GM23338 (cell line): ENCODE results near the gene PGC. TPM values are rescaled to one million over a fixed set of nuclear protein-coding genes. Genes with fewer than 3 reads are reported as not detected.

Experiments used
- ATAC-seq: fragments of 200-7000 bp; cut with Tn5 transposase; 3 replicates; pipeline ENCODE4 v1.9.1; 2020
- DNase-seq: peaks from one replicate; pipeline ENCODE4 v3.0.0-alpha.2; 2015; ENCODE audit warnings: low spot score
- H2AFZ ChIP-seq: fragments of 200-600 bp; sonication (generic); 2 replicates; pipeline ENCODE4 v1.8.0; 2016; ENCODE audit warnings: antibody characterized with exemption, mild to moderate bottlenecking, moderate library complexity
- H3F3A ChIP-seq: fragments of 200-600 bp; sonication (generic); replicated peaks from 2 replicates; pipeline ENCODE4 v1.8.0; 2017; ENCODE audit warnings: antibody characterized with exemption, mixed run types, low read depth
- H3K27ac ChIP-seq: fragments of 200-600 bp; sonication (generic); 2 replicates; pipeline ENCODE4 v1.6.1; 2016; ENCODE audit warnings: low read depth
- H3K27me3 ChIP-seq: fragments of 200-600 bp; sonication (generic); 2 replicates; pipeline ENCODE4 v1.8.0; 2016; ENCODE audit warnings: mild to moderate bottlenecking, mixed run types, moderate library complexity; ENCODE audit not compliant: insufficient read depth
- H3K36me3 ChIP-seq: fragments of 200-600 bp; sonication (generic); 2 replicates; pipeline ENCODE4 v1.8.0; 2016; ENCODE audit warnings: mild to moderate bottlenecking; ENCODE audit not compliant: insufficient read depth
- H3K4me1 ChIP-seq: fragments of 200-600 bp; sonication (generic); 2 replicates; pipeline ENCODE4 v1.8.0; 2016; ENCODE audit warnings: mild to moderate bottlenecking, moderate library complexity; ENCODE audit not compliant: insufficient read depth
- H3K4me2 ChIP-seq: fragments of 200-600 bp; sonication (generic); 2 replicates; pipeline ENCODE4 v1.7.1; 2017; ENCODE audit warnings: mixed run types
- H3K4me3 ChIP-seq: fragments of 200-600 bp; sonication (generic); 2 replicates; pipeline ENCODE4 v1.6.1; 2016; ENCODE audit warnings: mixed run types
- H3K79me2 ChIP-seq: fragments of 200-600 bp; sonication (generic); replicated peaks from 2 replicates; pipeline ENCODE4 v1.8.0; 2017; ENCODE audit warnings: mild to moderate bottlenecking; ENCODE audit not compliant: insufficient read depth
- H3K9me2 ChIP-seq: fragments of 200-600 bp; sonication (generic); 2 replicates; pipeline ENCODE4 v1.8.0; 2017; ENCODE audit not compliant: insufficient read depth
- H4K20me1 ChIP-seq: fragments of 200-600 bp; sonication (generic); replicated peaks from 2 replicates; pipeline ENCODE4 v1.8.0; 2017; ENCODE audit warnings: mild to moderate bottlenecking; ENCODE audit not compliant: insufficient read depth
- H3K27ac Mint-ChIP-seq: 2 replicates; pipeline ENCODE4 v1.8.0; 2020; ENCODE audit warnings: inconsistent platforms, mild to moderate bottlenecking, moderate library complexity, mixed read lengths
- H3K27me3 Mint-ChIP-seq: 3 replicates; pipeline ENCODE4 v1.8.0; 2022; ENCODE audit warnings: low read depth, mild to moderate bottlenecking, moderate library complexity, mixed read lengths, inconsistent platforms; ENCODE audit not compliant: insufficient read depth, poor library complexity
- H3K36me3 Mint-ChIP-seq: 3 replicates; pipeline ENCODE4 v1.8.0; 2021; ENCODE audit warnings: low read depth, mild to moderate bottlenecking, inconsistent platforms, moderate library complexity, mixed read lengths
- H3K4me1 Mint-ChIP-seq: 3 replicates; pipeline ENCODE4 v1.8.0; 2020; ENCODE audit warnings: mild to moderate bottlenecking, inconsistent platforms, mixed read lengths
- H3K4me3 Mint-ChIP-seq: 3 replicates; pipeline ENCODE4 v1.8.0; 2021; ENCODE audit warnings: moderate library complexity, mild to moderate bottlenecking, inconsistent platforms, mixed read lengths
- H3K9me3 Mint-ChIP-seq: 3 replicates; pipeline ENCODE4 v1.8.0; 2020; ENCODE audit warnings: moderate library complexity, mild to moderate bottlenecking, inconsistent platforms, mixed read lengths
- CREB1 ChIP-seq: fragments of 250-450 bp; sonication (Bioruptor Pico); IDR thresholded peaks from 2 replicates; pipeline ENCODE4 v1.5.0; 2020; ENCODE audit warnings: low read depth, mild to moderate bottlenecking, moderate library complexity
- CTCF ChIP-seq, 2 experiments: fragments of 200-600 bp in 1 of 2; sonication (generic) in 1 of 2; conservative IDR thresholded peaks; 2 replicates each; pipeline versions ENCODE4 v1.5.1 to v1.6.1; 2016 to 2017; ENCODE audit warnings: antibody characterized with exemption in 2 of 2, low read depth in 2 of 2, mild to moderate bottlenecking in 2 of 2, moderate library complexity in 1 of 2
- ETS1 ChIP-seq: IDR thresholded peaks from 2 replicates; pipeline ENCODE4 v1.6.1; 2016; ENCODE audit warnings: antibody characterized with exemption
- EZH2 ChIP-seq: fragments of 200-600 bp; sonication (generic); IDR thresholded peaks from one replicate; pipeline ENCODE4 v1.8.0; 2017; ENCODE audit warnings: antibody characterized with exemption, mild to moderate bottlenecking, low read depth; ENCODE audit not compliant: unreplicated experiment
- EZH2phosphoT487 ChIP-seq: fragments of 200-600 bp; sonication (generic); IDR thresholded peaks from one replicate; pipeline ENCODE4 v1.8.1; 2018; ENCODE audit warnings: antibody characterized with exemption; ENCODE audit not compliant: unreplicated experiment
- JUNB ChIP-seq: IDR thresholded peaks from one replicate; pipeline ENCODE4 v1.6.1; 2016; ENCODE audit warnings: antibody characterized with exemption; ENCODE audit not compliant: unreplicated experiment
- NANOG ChIP-seq: IDR thresholded peaks from 2 replicates; pipeline ENCODE4 v1.6.1; 2016; ENCODE audit warnings: antibody characterized with exemption, borderline replicate concordance
- POLR2AphosphoS5 ChIP-seq: IDR thresholded peaks from 2 replicates; pipeline ENCODE4 v1.6.1; 2016; ENCODE audit warnings: antibody characterized with exemption, low read depth
- STAT1 ChIP-seq: IDR thresholded peaks from one replicate; pipeline ENCODE4 v1.6.1; 2016; ENCODE audit warnings: antibody characterized with exemption; ENCODE audit not compliant: unreplicated experiment
- ZNF114 ChIP-seq: fragments of 250-450 bp; sonication (Bioruptor Pico); IDR thresholded peaks from 2 replicates; pipeline ENCODE4 v1.5.0; 2020; ENCODE audit warnings: mild to moderate bottlenecking, moderate library complexity
- ZNF331 ChIP-seq: fragments of 250-450 bp; sonication (Bioruptor Pico); IDR thresholded peaks from 2 replicates; pipeline ENCODE4 v1.5.0; 2020; ENCODE audit warnings: low read depth, mild to moderate bottlenecking, moderate library complexity
- polyA plus RNA-seq: library from polyadenylated mRNA; unstranded; fragments of >200 nt; fragmentation: Nextera tagmentation; extraction: Ambion mirVana; gene quantifications from 2 replicates; pipeline ENCODE4 v1.2.1, GENCODE V29; 2016
- total RNA-seq: library from RNA; depleted of rRNA; stranded (reverse); fragments of >200 nt; shearing (Covaris generic); gene quantifications from 2 replicates; pipeline ENCODE4 v1.2.3, GENCODE V29; 2014
- TF ChIP-seq, protein P1 (sequence below): fragments of 250-450 bp; sonication (Bioruptor Pico); IDR thresholded peaks from 2 replicates; pipeline ENCODE4 v1.5.0; 2020; ENCODE audit warnings: mild to moderate bottlenecking, moderate library complexity
- TF ChIP-seq, protein P2 (sequence below): IDR thresholded peaks from one replicate; pipeline ENCODE4 v1.6.1; 2018; ENCODE audit warnings: antibody characterized with exemption; ENCODE audit not compliant: unreplicated experiment

The PGC gene
- total and polyA plus RNA-seq, 2 experiments from 2014 or later: not detected

- Mint-ChIP-seq H3K27ac (no peak overlapping the region), H3K36me3 (no peaks in the 10 kb centered on the region), H3K9me3 (no peaks in the 10 kb centered on the region), H3K4me3 (no peak overlapping the region), H3K27me3 (peaks cover 3% of the 10 kb centered on the region), H3K4me1 (peaks cover 9% of the 10 kb centered on the region; the same call in 2 of the 3 replicates)
- Histone ChIP-seq H4K20me1 (no peaks in the 10 kb centered on the region), H3K4me1 (no peaks in the 10 kb centered on the region), H3K4me3 (no peak overlapping the region), H3K36me3 (no peaks in the 10 kb centered on the region), H3K27ac (no peak overlapping the region), H3K9me2 (no peaks in the 10 kb centered on the region), H3F3A (no peaks in the 10 kb centered on the region), H3K4me2 (no peak overlapping the region), H2AFZ (no peak overlapping the region), H3K27me3 (no peaks in the 10 kb centered on the region), H3K79me2 (no peaks in the 10 kb centered on the region)
- ATAC-seq: no peak; the same call in 2 of the 3 replicates
- TF ChIP-seq NANOG (no peak), ETS1 (no peak), EZH2 (no peak), ZNF331 (CRISPR knock-in tag) (no peak), CTCF (conservative IDR thresholded peaks at IDR 0.05; ENCODE audit: low read depth in 2 of 2) (no peak), ZNF114 (no peak), EZH2phosphoT487 (no peak), STAT1 (no peak), JUNB (no peak), CREB1 (CRISPR knock-in tag) (no peak), POLR2AphosphoS5 (no peak)
- TF ChIP-seq, protein P1, sequence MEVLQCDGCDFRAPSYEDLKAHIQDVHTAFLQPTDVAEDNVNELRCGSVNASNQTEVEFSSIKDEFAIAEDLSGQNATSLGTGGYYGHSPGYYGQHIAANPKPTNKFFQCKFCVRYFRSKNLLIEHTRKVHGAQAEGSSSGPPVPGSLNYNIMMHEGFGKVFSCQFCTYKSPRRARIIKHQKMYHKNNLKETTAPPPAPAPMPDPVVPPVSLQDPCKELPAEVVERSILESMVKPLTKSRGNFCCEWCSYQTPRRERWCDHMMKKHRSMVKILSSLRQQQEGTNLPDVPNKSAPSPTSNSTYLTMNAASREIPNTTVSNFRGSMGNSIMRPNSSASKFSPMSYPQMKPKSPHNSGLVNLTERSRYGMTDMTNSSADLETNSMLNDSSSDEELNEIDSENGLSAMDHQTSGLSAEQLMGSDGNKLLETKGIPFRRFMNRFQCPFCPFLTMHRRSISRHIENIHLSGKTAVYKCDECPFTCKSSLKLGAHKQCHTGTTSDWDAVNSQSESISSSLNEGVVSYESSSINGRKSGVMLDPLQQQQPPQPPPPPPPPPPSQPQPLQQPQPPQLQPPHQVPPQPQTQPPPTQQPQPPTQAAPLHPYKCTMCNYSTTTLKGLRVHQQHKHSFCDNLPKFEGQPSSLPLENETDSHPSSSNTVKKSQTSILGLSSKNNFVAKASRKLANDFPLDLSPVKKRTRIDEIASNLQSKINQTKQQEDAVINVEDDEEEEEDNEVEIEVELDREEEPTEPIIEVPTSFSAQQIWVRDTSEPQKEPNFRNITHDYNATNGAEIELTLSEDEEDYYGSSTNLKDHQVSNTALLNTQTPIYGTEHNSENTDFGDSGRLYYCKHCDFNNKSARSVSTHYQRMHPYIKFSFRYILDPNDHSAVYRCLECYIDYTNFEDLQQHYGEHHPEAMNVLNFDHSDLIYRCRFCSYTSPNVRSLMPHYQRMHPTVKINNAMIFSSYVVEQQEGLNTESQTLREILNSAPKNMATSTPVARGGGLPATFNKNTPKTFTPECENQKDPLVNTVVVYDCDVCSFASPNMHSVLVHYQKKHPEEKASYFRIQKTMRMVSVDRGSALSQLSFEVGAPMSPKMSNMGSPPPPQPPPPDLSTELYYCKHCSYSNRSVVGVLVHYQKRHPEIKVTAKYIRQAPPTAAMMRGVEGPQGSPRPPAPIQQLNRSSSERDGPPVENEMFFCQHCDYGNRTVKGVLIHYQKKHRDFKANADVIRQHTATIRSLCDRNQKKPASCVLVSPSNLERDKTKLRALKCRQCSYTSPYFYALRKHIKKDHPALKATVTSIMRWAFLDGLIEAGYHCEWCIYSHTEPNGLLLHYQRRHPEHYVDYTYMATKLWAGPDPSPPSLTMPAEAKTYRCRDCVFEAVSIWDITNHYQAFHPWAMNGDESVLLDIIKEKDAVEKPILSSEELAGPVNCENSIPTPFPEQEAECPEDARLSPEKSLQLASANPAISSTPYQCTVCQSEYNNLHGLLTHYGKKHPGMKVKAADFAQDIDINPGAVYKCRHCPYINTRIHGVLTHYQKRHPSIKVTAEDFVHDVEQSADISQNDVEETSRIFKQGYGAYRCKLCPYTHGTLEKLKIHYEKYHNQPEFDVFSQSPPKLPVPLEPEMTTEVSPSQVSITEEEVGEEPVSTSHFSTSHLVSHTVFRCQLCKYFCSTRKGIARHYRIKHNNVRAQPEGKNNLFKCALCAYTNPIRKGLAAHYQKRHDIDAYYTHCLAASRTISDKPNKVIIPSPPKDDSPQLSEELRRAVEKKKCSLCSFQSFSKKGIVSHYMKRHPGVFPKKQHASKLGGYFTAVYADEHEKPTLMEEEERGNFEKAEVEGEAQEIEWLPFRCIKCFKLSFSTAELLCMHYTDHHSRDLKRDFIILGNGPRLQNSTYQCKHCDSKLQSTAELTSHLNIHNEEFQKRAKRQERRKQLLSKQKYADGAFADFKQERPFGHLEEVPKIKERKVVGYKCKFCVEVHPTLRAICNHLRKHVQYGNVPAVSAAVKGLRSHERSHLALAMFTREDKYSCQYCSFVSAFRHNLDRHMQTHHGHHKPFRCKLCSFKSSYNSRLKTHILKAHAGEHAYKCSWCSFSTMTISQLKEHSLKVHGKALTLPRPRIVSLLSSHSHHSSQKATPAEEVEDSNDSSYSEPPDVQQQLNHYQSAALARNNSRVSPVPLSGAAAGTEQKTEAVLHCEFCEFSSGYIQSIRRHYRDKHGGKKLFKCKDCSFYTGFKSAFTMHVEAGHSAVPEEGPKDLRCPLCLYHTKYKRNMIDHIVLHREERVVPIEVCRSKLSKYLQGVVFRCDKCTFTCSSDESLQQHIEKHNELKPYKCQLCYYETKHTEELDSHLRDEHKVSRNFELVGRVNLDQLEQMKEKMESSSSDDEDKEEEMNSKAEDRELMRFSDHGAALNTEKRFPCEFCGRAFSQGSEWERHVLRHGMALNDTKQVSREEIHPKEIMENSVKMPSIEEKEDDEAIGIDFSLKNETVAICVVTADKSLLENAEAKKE: no peak
- TF ChIP-seq, protein P2, sequence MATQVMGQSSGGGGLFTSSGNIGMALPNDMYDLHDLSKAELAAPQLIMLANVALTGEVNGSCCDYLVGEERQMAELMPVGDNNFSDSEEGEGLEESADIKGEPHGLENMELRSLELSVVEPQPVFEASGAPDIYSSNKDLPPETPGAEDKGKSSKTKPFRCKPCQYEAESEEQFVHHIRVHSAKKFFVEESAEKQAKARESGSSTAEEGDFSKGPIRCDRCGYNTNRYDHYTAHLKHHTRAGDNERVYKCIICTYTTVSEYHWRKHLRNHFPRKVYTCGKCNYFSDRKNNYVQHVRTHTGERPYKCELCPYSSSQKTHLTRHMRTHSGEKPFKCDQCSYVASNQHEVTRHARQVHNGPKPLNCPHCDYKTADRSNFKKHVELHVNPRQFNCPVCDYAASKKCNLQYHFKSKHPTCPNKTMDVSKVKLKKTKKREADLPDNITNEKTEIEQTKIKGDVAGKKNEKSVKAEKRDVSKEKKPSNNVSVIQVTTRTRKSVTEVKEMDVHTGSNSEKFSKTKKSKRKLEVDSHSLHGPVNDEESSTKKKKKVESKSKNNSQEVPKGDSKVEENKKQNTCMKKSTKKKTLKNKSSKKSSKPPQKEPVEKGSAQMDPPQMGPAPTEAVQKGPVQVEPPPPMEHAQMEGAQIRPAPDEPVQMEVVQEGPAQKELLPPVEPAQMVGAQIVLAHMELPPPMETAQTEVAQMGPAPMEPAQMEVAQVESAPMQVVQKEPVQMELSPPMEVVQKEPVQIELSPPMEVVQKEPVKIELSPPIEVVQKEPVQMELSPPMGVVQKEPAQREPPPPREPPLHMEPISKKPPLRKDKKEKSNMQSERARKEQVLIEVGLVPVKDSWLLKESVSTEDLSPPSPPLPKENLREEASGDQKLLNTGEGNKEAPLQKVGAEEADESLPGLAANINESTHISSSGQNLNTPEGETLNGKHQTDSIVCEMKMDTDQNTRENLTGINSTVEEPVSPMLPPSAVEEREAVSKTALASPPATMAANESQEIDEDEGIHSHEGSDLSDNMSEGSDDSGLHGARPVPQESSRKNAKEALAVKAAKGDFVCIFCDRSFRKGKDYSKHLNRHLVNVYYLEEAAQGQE: no peak
- DNase-seq: no peak
These were observed 34.5 kb downstream of the PGC start for GRCh38 chr6:41712651-41713103.
